Erythroblast (primary cell): Measurements from ENCODE around the gene LPAR5.

Experiments
- DNase-seq, 2 experiments: peaks; one replicate each; lab custom pipeline; 2025; lab: John Stamatoyannopoulos, UW
- GATA1 ChIP-seq: IDR thresholded peaks from 2 replicates; pipeline ENCODE4 v1.6.1; 2011; ENCODE audit warnings: low read depth, mild to moderate bottlenecking, control low read depth, low read length, moderate library complexity
- POLR2A ChIP-seq: IDR thresholded peaks from 2 replicates; pipeline ENCODE4 v1.6.1; 2011; ENCODE audit warnings: mild to moderate bottlenecking, low read length

Gene LPAR5

DNA sequence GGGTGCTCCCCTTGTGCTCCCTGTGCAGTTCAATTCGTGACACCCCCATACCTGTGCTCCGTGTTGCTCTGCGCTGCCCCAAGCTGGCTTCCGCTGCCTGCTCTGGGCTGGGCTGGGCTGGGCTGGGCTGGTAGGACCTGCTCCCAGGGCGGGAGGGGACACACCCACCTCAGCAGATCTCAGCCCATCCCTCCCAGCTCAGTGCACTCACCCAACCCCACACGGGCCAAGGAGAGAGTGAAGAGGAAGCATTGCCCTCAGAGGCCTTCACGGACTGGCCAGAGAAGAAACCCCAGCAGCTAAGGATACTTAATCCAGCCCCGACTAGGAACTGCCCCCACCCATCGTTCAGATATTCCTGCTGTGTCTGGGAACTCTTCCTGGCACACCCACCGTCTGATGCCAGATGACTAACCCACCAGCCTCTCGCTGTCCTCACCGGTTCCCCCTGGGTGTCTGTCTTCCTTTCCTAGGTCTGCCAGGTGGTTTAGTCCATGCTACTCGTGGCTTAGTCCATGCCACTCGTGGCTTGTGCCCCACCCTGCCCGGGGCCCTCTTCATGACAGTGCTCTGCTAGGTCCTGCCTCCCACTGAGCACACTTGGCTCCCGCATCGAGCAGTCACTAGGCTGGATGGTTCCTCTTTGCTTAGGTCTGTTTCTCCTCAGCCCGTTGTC, at the start of gene LPAR5:
TSS of gene LPAR5 (minus strand) at position 104 of the 676 bp plus-strand sequence. CDS start 14,711 bp downstream, outside the sequence.
- peak; percentile 78 to 83 for DNase-seq
- TF ChIP-seq POLR2A = peak; percentile 75
- no peak for TF ChIP-seq GATA1

DNA sequence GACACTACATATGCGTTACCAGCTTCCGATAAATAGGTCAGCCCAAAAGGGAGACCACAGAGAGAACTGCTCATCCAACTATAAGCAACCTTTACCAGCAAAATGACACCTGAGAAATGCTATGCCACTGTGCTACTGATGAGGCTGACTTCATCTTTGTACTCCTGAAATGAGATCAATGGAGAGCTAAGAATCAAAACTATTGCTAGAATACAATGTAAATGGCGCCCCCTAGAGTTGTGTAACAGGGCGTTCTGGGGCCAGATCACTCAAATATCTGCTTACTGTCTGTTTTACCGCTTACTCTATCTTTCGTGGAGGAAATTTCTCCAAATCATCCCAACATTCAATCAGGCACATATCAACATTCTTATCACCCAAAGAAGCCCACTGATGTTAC, 48.9 kb upstream of the LPAR5 start:
- peak; percentile 71 to 74 for DNase-seq
- TF ChIP-seq GATA1 = no peak
- TF ChIP-seq POLR2A = no peak

DNA sequence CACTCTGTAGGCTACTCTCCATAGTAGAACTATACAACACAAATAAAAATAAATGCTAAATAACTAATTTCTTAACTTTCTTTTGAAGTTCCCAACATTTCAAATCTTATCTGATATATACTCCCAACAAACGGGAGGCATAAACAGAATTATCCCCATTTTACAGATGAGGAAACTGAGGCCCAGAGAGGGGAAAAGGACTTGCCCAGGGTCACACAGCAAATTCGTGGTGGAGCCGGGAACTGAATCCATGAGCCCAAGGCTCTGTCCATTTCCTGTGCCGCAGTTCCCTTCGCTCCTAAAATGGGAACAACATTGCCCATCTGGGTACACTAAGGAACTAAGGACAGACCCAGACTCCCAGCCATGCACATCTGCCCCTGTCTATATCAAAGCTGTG, 41.2 kb upstream of the LPAR5 start:
- TF ChIP-seq POLR2A = no peak
- TF ChIP-seq GATA1 = no peak
- no peak for DNase-seq

DNA sequence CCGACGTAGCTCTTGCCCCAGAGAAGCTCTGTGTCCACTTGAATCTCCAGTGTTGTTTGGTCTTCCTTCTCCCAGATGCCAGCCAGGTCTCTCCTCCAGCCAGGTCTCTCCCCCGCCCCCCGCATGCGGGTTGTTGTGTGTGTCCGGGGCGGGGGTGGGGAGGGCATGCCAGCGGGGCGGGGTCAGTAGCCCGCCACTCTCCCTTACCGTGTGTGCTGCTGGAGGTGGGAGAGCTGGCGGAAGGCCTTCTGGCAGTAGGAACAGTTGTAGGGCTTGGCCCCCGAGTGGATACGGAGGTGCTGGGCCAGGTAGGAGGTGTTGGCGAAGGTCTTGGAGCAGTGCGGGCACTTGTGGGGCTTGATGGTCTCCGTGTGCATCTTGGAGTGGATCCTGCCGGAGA, 36.4 kb upstream of the LPAR5 start:
- TF ChIP-seq GATA1 (no peak), POLR2A (no peak)
- no peak for DNase-seq

DNA sequence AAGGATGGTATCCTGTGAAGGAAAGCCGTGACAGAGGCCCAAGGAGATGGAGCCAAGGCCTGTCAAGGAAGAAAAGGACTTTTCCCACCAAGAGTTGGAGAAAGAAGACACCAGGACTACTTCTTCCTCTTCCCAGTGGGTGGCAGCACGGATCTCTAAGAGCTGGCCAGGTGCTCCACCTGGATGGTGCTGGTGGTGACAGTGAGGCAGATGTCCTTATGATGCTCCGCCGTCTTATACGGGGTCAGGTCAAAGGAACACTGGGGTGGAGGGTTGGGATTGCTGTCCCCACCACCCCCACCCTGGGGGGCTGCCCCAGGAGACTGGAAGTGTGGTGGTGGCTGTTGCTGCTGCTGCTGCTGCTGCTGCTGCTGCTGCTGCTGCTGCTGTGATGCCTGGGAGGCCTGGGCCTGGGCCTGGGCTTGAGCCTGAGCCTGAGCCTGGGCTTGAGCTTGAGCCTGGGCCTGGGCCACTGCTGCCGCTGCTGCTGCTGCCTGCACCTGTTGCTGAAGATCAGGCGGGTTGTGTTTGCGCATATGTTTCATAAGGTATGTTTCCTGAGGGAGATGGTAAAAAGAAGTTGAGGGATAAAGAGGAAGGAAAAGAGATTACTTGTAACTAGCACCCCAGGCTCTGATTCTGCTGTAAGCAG, 31.9 kb upstream of the LPAR5 start:
- TF ChIP-seq POLR2A (no peak), GATA1 (no peak)

DNA sequence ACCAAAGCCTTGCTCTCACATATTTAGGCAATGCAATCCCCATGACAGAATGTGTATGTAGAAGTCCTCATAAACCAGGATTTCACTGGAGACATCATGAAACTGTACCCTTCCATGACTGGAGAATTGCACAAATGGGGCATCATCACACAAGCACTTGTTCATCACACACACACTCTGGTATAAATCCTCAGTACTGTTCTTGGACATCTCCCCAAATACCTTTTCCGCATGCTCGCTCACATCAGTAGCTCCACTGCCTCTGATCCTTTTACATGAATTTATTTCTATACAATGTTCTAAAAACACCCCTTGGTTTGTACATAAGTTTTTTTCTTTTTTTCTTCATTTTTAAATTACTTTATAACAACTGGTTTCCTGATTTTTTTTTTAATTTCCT, 30.5 kb upstream of the LPAR5 start:
- no peak for TF ChIP-seq POLR2A
- TF ChIP-seq GATA1 = no peak
- no peak for DNase-seq

More for the DNA sequence above, 31.9 kb upstream of the LPAR5 start:
- no peak for DNase-seq

DNA sequence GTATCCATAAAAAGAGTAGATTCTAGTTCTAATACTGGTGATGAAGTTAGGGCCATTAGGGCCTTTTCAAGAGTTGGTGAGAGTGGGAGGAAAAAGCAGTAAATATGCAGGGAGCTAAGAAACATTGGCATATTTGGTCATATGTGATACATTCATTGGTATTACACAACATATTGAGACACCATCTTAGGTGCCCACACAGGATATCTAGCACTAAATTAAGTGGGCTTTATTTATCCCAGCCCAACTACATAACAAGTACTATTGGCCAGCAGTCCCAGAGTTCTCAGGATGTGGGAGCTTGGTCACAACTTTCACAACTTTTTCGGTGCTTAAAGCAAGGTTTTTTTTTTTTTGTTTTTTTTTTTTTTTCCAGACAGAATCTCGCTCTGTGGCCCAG, 29.1 kb upstream of the LPAR5 start:
- no peak for DNase-seq
- TF ChIP-seq GATA1 (no peak), POLR2A (no peak)

DNA sequence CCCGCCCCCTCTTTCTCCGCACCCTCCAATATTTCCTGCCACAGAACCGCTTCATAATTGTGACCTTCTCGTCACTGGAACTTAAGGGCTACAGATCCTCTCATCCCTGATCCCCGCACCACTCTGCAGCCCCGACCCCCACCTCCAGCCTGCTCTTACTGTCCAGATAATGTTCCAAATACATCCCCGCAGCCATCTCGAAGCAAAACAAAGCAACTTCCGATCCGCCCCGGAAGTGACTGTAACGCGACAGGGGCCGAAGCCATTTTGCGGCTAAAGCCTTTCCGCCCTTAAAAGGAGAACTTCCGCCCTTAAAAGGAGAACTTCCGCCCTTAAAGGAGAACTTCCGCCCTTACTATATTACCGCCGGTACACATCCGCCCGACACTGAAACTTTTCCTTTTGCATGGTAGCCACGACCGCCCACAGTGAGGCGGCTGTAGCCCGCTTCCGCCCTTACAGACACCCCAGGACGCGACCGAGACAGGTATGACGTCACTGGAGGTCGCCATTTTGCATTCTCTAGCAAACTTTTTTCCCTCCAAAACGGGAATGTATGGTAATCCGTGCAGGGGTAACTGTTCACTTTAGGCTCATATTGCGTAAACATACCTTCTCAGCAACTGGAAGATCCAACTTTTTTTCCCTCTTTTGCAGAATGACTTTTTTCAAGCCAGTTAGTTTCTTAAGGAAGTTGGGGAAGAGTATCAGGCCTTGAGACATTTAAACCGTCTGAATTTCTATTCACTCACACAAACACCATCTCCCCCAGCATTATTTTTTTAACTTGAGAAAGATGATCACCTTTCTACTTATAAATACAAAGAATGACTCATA, 27.4 kb upstream of the LPAR5 start, which contains the start of gene ING4:
TSS of gene ING4 (minus strand) at position 214 of the 837 bp plus-strand sequence. CDS start at position 196, 18 bp downstream.
- TF ChIP-seq POLR2A (peak; percentile 70), GATA1 (no peak)
- DNase-seq = peak; percentile 99 to 100

GRCh38 chr12:6662602-6662905, 26.8 kb upstream of the LPAR5 start:
- DNase-seq = peak in 1 of 2 experiments; percentile 91
- TF ChIP-seq POLR2A (no peak), GATA1 (no peak)

GRCh38 chr12:6653987-6654386, 18.2 kb upstream of the LPAR5 start:
- DNase-seq = no peak
- TF ChIP-seq GATA1 (no peak), POLR2A (no peak)

DNA sequence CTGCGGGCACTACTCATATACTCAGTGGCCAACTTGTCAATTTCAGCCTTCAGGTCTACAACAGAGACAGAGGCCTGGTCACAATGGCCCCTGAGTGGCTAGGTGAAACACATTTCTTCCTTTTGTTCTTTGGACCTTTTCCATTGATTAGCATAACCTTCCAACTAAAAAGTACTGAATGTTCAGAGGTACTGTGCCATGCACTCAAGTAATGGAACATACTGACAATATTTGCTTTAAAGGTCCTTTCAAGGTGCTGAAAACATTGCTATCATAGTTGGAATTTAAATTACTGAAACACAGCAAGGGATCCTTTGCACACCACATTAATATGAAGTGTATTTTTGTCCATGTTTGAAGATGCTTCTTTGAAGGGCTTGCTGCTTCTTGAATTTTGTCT, 17.6 kb upstream of the LPAR5 start:
- no peak for DNase-seq
- TF ChIP-seq POLR2A = no peak
- TF ChIP-seq GATA1 = no peak

GRCh38 chr12:6652391-6652790, 16.6 kb upstream of the LPAR5 start:
- TF ChIP-seq GATA1 (no peak), POLR2A (no peak)
- no peak for DNase-seq

- TF ChIP-seq GATA1 (no peak), POLR2A (no peak)
- no peak for DNase-seq
Measured at GRCh38 chr12:6650832-6651231, 15.1 kb upstream of the LPAR5 start.
